Measurements from ENCODE around the gene CCDC158.
"Not testable (repeated sequence)": the region's sequence is repeated elsewhere in the genome, so short reads cannot be mapped to it uniquely, and the experiment has no call there.

The CCDC158 gene

GRCh38 chr4:76301068-76301774 lies 119.7 kb downstream of the CCDC158 start:
- DNase-seq, result no peak
- H3K9me3 Mint-ChIP-seq, result peaks cover 36% of the 10 kb centered on the region
- TF ChIP-seq, protein P1, sequence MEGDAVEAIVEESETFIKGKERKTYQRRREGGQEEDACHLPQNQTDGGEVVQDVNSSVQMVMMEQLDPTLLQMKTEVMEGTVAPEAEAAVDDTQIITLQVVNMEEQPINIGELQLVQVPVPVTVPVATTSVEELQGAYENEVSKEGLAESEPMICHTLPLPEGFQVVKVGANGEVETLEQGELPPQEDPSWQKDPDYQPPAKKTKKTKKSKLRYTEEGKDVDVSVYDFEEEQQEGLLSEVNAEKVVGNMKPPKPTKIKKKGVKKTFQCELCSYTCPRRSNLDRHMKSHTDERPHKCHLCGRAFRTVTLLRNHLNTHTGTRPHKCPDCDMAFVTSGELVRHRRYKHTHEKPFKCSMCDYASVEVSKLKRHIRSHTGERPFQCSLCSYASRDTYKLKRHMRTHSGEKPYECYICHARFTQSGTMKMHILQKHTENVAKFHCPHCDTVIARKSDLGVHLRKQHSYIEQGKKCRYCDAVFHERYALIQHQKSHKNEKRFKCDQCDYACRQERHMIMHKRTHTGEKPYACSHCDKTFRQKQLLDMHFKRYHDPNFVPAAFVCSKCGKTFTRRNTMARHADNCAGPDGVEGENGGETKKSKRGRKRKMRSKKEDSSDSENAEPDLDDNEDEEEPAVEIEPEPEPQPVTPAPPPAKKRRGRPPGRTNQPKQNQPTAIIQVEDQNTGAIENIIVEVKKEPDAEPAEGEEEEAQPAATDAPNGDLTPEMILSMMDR (IDR thresholded peaks at IDR 0.05), result no peak
- no peak overlapping the region for H3K4me3 Mint-ChIP-seq
- H3K4me1 Mint-ChIP-seq, result peaks cover 20% of the 10 kb centered on the region
- H3K27me3 Mint-ChIP-seq (ENCODE audit: low read depth, poor library complexity), result peaks cover 28% of the 10 kb centered on the region
- H3K36me3 Mint-ChIP-seq (ENCODE audit: low read depth), result peaks cover 10% of the 10 kb centered on the region
- H3K27ac Mint-ChIP-seq, result no peak overlapping the region

DNA sequence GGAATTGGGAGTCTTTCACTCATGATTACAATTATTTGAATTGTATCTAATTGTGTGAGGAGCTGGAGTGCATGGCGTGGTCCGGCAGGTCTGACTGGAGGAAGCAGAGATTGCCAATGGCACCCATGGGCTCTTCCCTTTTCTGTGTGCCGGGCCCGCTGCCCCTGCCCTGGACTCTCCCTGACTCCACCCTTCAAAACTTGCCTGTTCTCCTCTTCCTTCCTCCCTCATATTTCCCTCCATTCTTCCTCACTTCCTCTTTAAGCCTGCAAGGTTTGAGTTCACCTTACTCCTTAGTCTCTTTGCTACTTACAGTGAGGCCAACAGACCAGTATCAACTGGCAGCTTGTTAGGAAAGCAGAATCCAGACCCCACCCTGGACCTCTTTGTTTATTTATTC lies 120.9 kb downstream of the CCDC158 start:
- Mint-ChIP-seq H3K9me3 (peaks cover 42% of the 10 kb centered on the region), H3K4me1 (peaks cover 12% of the 10 kb centered on the region), H3K27me3 (ENCODE audit: low read depth, poor library complexity) (peaks cover 18% of the 10 kb centered on the region), H3K4me3 (no peak overlapping the region), H3K27ac (no peak overlapping the region), H3K36me3 (ENCODE audit: low read depth) (peaks cover 14% of the 10 kb centered on the region)
- TF ChIP-seq, protein P1 (IDR thresholded peaks at IDR 0.05), result no peak
- DNase-seq, result no peak

DNA sequence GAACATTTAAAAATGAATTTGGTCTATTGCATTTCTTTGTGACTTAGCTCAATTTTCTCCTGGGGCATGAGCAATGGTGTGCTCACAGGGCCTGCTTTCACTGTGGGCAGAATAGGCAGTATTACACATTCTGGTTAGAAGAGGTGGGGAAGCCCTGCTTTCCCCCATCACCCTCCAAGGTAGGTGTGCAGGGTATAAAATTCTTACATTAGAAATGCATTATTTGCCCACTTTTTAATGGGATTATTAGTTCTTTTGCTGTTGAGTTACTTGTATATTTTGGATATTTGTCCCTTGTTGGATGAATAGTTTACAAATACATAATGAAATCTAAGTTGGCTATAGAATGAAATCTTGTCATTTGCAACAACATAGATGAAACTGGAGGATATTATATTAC lies 122.7 kb downstream of the CCDC158 start:
- DNase-seq, result no peak
- TF ChIP-seq, protein P1 (IDR thresholded peaks at IDR 0.05), result no peak
- Mint-ChIP-seq H3K9me3 (peaks cover 42% of the 10 kb centered on the region), H3K36me3 (ENCODE audit: low read depth) (peaks cover 14% of the 10 kb centered on the region), H3K27ac (no peak overlapping the region), H3K4me1 (peaks cover 11% of the 10 kb centered on the region), H3K4me3 (no peak overlapping the region), H3K27me3 (ENCODE audit: low read depth, poor library complexity) (peaks cover 11% of the 10 kb centered on the region)

DNA sequence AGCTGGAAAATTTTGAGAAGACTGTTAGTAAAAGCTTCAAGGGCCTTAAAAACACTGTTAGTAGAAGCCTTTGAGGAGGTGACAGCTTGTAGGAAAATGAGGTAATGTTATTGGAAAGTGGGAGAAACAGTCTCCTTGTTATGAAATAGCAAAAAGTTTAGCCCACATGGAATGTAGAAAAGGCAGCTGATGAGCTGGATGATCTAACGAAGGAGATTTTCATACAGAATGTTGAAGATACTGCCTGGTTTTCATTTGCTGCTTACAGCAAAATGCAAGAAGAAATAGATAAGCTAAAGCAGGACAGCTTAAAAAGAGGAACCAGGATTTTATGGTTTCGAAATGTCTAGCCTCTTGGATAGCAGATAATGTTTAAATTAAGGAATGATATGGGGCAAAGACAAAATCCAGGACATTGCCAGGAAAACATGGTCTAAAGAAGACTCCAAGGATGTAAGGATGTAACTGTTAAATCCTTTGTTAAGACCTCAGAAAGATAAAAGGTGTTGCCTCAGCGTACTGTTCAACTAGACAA lies 124.6 kb downstream of the CCDC158 start:
- no peak for DNase-seq
- Mint-ChIP-seq H3K4me3 (no peak overlapping the region), H3K27ac (no peak overlapping the region), H3K27me3 (ENCODE audit: low read depth, poor library complexity) (peaks cover 15% of the 10 kb centered on the region), H3K36me3 (ENCODE audit: low read depth) (peaks cover 14% of the 10 kb centered on the region), H3K4me1 (peaks cover 7% of the 10 kb centered on the region), H3K9me3 (peaks cover 42% of the 10 kb centered on the region)
- TF ChIP-seq, protein P1 (IDR thresholded peaks at IDR 0.05), result no peak

- TF ChIP-seq, protein P1 (IDR thresholded peaks at IDR 0.05), result no peak
- peaks cover 14% of the 10 kb centered on the region for H3K36me3 Mint-ChIP-seq (ENCODE audit: low read depth)
These were observed 127.2 kb downstream of the CCDC158 start for GRCh38 chr4:76293772-76294171.

DNA sequence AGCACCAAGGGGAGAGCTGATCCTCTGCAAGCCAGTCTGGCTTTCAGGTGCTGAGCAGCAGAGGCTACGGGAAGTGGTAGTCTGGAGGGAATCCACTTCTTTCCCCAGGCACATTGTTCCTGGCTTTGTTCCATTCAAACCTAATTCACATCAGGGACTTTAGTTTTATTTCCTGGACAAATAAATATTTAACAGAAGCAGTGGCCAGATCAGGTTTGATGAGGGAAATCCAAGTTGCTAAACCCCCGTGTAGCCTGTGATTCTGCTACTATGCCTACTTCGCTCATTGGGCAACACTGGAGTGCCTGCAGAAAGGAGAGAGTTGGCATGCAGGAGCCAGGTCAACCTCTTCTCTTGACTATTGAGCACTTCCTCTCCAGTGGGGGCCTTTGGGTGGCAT lies 128.2 kb downstream of the CCDC158 start:
- no peak overlapping the region for H3K4me3 Mint-ChIP-seq
- peaks cover 30% of the 10 kb centered on the region for H3K9me3 Mint-ChIP-seq
- H3K27me3 Mint-ChIP-seq (ENCODE audit: low read depth, poor library complexity), result peaks cover 12% of the 10 kb centered on the region
- no peak for DNase-seq
- no peak overlapping the region for H3K27ac Mint-ChIP-seq
- H3K4me1 Mint-ChIP-seq, result no peaks in the 10 kb centered on the region
- peaks cover 8% of the 10 kb centered on the region for H3K36me3 Mint-ChIP-seq (ENCODE audit: low read depth)
- TF ChIP-seq, protein P1 (IDR thresholded peaks at IDR 0.05), result no peak

More at GRCh38 chr4:76293772-76294171, 127.2 kb downstream of the CCDC158 start:
- no peak for DNase-seq
- Mint-ChIP-seq H3K27ac (no peak overlapping the region), H3K4me3 (no peak overlapping the region), H3K9me3 (peaks cover 36% of the 10 kb centered on the region), H3K27me3 (ENCODE audit: low read depth, poor library complexity) (peaks cover 9% of the 10 kb centered on the region), H3K4me1 (no peaks in the 10 kb centered on the region)

DNA sequence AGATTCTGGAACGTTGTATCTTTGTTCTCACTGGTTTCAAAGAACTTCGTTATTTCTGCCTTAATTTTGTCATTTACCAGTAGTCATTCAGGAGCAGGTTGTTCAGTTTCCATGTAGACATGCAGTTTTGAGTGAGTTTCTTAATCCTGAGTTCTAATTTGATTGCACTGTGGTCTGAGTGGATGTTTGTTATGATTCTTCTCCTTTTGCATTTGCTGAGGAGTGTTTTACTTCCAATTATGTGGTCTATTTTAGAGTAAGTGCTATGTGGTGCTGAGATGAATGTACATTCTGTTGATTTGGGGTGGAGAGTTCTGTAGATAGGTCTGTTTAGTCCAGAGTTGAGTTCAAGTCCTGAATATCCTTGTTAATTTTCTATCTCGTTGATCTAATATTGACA lies 133.1 kb downstream of the CCDC158 start:
- not testable (repeated sequence) for H3K4me1 Mint-ChIP-seq; H3K36me3 Mint-ChIP-seq (ENCODE audit: low read depth); H3K27ac Mint-ChIP-seq; H3K4me3 Mint-ChIP-seq; H3K27me3 Mint-ChIP-seq (ENCODE audit: low read depth, poor library complexity); DNase-seq
- peaks cover 34% of the 10 kb centered on the region for H3K9me3 Mint-ChIP-seq
